ENCODE results near the gene KLF8.
"Not testable (repeated sequence)": the region's sequence is repeated elsewhere in the genome, so short reads cannot be mapped to it uniquely, and the experiment has no call there.

KLF8 gene

GRCh38 chrX:56232221-56233082 is at the start of gene KLF8:
Gene KLF8 (plus strand): TSS chrX:56232356. CDS start chrX:56233335, 979 bp downstream.
- no peak for FAIRE-seq

- not testable (repeated sequence) for FAIRE-seq
Observed at GRCh38 chrX:56206945-56207344, 25.2 kb upstream of the KLF8 start.

- FAIRE-seq = no peak
Observed at GRCh38 chrX:56211701-56212100, 20.5 kb upstream of the KLF8 start.

- FAIRE-seq = no peak
Observed at GRCh38 chrX:56216332-56216731, 15.8 kb upstream of the KLF8 start.

- FAIRE-seq = no peak
Observed at GRCh38 chrX:56219700-56220099, 12.5 kb upstream of the KLF8 start.

GRCh38 chrX:56221101-56221500 is 11.1 kb upstream of the KLF8 start:
- no peak for FAIRE-seq

- no peak for FAIRE-seq
Observed at GRCh38 chrX:56222473-56223000, 9.6 kb upstream of the KLF8 start.

GRCh38 chrX:56226980-56227379 is 5.2 kb upstream of the KLF8 start:
- no peak for FAIRE-seq

- FAIRE-seq = no peak
Observed at GRCh38 chrX:56228914-56229313, 3.2 kb upstream of the KLF8 start.

GRCh38 chrX:56231537-56232090 is 542 bp upstream of the KLF8 start:
- no peak for FAIRE-seq

- no peak for FAIRE-seq
Observed at GRCh38 chrX:56233100-56233499, 944 bp downstream of the KLF8 start.

- FAIRE-seq = no peak
Observed at GRCh38 chrX:56233682-56234081, 1.5 kb downstream of the KLF8 start.

GRCh38 chrX:56248492-56248891 is 16.3 kb downstream of the KLF8 start:
- FAIRE-seq = no peak

GRCh38 chrX:56253832-56254703 is 21.9 kb downstream of the KLF8 start:
- FAIRE-seq = no peak

- FAIRE-seq = no peak
Observed at GRCh38 chrX:56268888-56269287, 36.7 kb downstream of the KLF8 start.

- FAIRE-seq = no peak
Observed at GRCh38 chrX:56278692-56279091, 46.5 kb downstream of the KLF8 start.

GRCh38 chrX:56279863-56280262 is 47.7 kb downstream of the KLF8 start:
- no peak for FAIRE-seq

- FAIRE-seq = no peak
Observed at GRCh38 chrX:56281789-56282188, 49.6 kb downstream of the KLF8 start.

GRCh38 chrX:56284269-56284668 is 52.1 kb downstream of the KLF8 start:
- no peak for FAIRE-seq

GRCh38 chrX:56288608-56289007 is 56.5 kb downstream of the KLF8 start:
- FAIRE-seq = no peak

GRCh38 chrX:56289449-56289848 is 57.3 kb downstream of the KLF8 start:
- no peak for FAIRE-seq

GRCh38 chrX:56308726-56309125 is 76.6 kb downstream of the KLF8 start:
- no peak for FAIRE-seq

GRCh38 chrX:56309881-56310280 is 77.7 kb downstream of the KLF8 start:
- FAIRE-seq = no peak
